RPMI8226 (cell line): ENCODE data around the gene DNAH10.
A peak's percentile ranks its signal among the peaks of the same experiment; 100 is the strongest.

Experiments used
- DNase-seq: peaks from one replicate; pipeline ENCODE4 v3.0.0-alpha.2; 2015

Gene DNAH10

DNA sequence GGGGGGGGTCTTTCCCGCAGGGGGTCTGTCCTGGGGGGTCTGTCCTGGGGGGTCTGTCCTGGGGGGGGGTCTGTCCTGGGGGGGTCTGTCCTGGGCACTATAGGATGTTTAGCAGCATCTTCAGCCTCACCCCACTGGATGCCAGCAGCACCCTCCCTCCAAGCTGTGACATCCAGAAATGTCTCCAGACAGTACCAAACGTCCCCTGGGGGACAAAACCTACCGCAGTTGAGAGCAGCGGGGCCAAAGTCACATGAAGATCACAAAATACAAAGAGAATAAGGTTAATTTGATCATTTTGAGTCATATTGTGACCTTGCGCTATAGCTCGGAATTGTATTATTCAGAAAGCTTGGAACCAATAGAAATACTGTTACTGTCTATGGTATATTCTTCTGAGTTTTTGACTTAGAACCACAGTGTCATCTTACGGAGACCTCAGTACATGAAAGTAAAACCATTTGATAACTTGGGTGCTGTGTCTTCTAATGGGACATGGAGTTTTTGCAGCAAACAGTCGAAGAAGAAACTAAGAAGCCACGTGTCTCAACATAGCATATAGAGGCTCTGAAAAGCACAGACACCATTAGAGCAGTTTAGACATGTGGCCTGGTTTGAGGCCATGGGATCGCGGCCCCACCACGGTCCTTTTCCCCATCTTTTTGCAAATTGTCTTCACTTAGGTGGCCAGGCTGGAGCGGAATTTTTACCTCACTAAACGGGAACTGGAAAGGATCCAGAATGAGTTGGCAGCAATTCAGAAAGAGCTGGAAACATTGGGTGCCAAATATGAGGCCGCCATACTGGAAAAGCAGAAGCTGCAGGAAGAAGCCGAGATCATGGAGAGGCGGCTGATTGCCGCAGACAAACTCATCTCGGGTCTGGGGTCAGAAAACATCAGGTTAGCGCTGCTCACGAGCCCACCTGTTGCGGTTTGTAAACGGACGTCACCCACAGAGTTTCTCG, 150.6 kb downstream of the DNAH10 start:
- no peak for DNase-seq

GRCh38 chr12:123914726-123915333, 152.7 kb downstream of the DNAH10 start:
- DNase-seq, result no peak

DNA sequence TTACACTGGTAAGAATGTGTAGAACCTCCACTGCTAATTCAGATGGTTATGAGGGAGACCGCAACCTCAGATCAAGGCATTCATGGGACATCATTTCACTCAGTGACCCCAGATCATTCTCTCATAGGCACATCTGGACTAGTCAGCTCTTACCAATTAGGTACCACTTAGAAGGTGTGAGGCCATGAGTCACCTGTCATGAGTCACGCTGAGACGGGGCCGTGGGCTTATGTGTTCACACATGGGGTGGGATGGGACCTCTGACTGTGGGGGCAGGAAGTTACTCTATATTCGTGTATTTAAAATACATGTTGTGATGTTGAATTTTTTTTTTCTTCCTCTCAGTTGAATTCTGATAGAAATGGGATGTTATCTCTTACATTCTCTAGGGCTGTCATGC, 154.6 kb downstream of the DNAH10 start:
- no peak for DNase-seq

DNA sequence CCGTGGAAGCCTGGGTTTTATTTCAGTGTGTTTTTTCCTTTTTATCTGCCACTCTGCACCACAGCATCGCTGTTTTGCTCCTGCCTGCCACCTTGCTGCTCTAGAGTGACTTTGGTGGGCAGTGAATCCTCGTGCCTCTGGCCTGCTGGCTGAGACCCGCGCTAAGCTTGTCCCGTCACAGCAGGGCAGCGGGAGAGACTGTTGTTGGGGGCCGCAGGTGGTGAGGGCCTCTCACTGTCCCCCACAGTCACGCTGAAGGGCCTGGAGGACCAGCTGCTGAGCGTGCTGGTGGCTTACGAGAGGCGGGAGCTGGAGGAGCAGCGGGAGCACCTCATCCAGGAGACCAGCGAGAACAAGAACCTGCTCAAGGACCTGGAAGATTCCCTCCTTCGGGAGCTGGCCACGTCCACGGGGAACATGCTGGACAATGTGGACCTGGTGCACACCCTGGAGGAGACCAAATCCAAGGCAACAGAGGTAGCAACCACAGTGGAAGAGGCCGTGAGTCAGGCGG, 155.3 kb downstream of the DNAH10 start:
- no peak for DNase-seq

DNA sequence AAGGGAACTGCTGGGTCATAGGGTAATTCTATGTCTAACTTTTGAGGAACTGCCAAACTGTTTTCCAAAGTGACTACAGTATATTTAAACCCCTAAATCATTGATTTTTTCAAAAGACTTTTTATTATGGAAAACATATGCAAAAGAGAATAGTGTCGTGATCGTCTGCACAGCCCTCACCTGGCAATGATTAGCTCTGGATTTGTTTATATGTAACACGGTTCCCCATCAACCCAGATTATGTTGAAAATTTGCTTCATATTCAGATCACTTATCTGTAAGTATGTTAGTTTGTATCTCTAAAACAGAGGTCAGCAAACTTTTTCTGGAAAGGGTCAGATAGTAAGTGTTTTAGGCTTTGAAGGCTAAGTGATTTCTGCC, 157.9 kb downstream of the DNAH10 start:
- no peak for DNase-seq

DNA sequence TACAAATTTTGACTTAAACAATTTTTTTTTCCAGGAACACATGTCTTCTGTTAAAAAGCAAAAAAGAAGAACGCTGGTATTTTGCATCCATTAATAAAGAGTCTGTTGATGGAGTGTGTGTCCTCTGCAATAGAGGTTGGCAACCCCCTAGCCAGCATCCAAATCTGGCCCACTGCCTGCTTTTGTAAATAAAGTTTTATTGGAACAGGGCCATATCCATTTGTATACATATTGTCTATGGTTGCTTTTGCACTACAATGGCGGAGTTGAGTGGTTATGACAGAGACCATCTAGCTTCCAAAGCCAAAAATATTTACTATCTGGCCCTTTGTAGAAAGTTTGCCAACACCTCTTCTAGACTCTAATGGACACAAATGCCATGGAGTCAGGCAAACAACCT, 160.9 kb downstream of the DNAH10 start:
- DNase-seq, result no peak

GRCh38 chr12:123923927-123924326, 161.8 kb downstream of the DNAH10 start:
- no peak for DNase-seq

GRCh38 chr12:123924539-123924938, 162.4 kb downstream of the DNAH10 start:
- no peak for DNase-seq

- DNase-seq, result peak; percentile 60
Measured at GRCh38 chr12:123928274-123928865, 166.3 kb downstream of the DNAH10 start.

DNA sequence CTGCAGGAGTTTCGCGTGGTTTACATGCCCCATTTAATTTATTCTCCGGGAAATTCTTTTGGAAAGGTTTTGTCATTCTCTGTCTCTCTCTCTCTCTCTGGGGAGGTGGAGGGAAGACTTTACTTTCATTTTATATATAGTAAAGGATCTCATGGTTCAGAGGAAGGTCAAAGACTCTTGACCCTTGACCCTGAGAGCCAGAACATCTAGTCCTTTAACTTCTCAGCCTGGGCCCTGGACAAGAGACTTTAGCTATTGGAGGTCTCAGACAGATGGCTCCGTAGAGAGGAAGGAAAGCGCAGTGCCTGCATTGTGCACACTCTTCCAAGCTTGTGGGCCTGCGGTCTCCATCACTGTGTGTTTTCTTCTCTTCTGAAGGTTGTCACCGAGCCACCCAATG, 166.8 kb downstream of the DNAH10 start:
- DNase-seq, result no peak

DNA sequence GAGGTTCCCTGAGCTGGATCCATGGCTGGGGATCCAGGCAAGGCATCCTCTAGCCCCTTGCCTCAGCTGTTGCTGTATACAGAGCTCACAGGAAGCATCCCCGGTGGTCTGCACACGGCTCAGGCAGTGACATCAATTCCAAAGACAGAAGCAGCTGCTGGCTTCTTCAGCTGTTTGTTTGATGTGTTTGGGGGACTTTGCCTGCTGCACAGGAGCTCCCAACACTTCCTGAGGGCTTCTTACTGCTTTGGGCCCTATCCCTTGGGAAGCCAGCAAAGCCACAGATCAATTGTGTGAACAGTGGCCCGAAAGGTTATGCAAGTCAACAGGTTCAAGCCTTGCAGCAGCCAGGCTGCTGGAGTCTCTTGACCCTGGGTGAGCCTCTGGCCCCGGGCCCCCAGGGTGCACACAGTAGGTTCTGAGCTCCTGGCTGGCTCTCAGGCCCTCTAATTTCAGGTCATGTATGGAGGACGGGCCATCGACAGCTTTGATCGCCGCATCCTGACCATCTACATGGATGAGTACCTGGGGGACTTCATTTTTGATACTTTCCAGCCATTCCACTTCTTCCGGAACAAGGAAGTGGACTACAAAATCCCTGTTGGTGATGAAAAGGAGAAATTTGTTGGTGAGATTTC, 168.0 kb downstream of the DNAH10 start:
- no peak for DNase-seq

DNA sequence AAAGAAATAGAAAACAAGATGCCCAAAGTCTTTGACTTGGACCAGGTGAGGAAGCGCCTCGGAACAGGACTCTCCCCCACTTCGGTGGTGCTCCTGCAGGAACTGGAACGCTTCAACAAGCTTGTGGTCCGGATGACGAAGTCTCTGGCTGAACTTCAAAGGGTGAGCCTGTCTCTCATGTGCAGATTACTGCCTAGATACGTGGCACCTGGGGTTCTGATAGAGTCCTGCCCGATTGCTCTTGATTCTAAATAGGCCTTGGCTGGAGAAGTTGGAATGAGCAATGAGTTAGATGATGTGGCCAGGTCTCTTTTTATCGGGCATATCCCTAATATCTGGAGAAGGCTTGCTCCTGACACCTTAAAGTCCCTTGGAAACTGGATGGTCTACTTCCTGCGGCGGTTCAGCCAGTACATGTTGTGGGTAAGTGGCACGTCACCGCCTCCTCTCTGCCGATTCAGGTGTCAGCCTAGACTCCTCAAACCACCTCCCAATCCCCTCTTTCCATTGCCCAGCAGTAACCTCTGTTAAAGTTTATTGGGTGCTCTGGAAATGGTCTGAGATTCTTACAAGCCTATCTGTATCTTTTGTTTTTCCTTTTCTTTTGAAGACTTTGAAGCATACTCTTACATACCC, 169.7 kb downstream of the DNAH10 start:
- DNase-seq, result no peak

DNA sequence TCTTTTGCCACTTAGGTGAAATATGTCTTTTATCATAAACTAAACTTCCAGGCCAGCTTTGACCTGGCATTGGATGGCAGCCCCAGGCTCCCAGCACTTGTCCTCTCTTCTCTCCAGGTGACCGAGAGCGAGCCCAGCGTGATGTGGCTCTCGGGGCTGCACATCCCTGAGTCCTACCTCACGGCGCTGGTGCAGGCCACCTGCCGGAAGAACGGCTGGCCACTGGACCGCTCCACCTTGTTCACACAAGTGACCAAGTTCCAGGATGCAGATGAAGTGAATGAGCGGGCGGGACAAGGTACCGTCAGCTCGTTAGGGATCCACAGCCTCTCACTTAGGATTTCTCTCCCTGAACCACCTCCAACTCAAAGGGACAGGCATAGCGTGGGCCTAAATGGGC, 171.1 kb downstream of the DNAH10 start:
- no peak for DNase-seq

GRCh38 chr12:123934016-123934620, 172.0 kb downstream of the DNAH10 start:
- DNase-seq, result no peak

DNA sequence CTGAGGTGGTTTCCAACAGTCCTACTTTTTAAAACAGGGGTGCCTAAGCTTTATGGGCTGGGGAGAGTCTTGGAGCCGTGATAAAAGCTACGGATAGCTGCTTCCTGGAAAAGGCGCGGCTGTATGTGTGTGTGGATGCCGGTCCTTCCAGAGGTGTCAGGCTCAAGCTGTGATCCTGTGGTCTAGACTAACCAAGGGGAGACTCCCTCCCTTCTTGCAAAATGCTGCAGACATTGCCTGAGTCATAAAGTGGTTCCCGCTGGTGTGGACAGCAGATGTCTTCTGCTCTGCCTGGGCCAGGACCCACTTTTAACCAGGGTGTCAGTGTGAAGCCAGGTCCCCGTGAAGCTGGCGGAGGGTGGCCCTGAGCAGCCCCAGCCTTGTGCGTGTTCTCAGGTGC, 172.7 kb downstream of the DNAH10 start:
- no peak for DNase-seq

DNA sequence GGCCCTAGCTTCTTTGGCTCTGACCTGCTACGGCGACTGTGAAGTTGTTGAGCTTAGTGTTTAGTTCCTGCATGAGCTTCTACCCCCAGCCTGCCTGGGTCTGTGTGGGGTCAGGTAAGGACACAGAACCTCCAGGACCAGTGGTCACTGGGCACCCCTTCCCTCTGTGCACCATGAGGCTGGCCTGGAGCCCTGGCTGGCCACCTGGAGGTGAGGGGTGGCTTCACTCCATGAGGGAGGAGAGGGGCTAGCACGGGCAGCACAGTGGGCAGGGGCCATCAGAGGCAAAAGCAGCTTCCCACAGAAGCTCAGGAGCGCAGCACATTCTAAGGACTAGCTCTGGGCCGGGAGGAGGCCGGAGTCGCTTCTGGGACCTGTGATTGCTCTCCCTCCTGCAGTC, 173.9 kb downstream of the DNAH10 start:
- DNase-seq, result no peak

GRCh38 chr12:123936471-123936870, 174.4 kb downstream of the DNAH10 start:
- DNase-seq, result no peak

GRCh38 chr12:123936956-123937706, 175.0 kb downstream of the DNAH10 start:
- DNase-seq, result no peak

GRCh38 chr12:123937707-123938591, 175.8 kb downstream of the DNAH10 start:
- DNase-seq, result peak; percentile 60

DNA sequence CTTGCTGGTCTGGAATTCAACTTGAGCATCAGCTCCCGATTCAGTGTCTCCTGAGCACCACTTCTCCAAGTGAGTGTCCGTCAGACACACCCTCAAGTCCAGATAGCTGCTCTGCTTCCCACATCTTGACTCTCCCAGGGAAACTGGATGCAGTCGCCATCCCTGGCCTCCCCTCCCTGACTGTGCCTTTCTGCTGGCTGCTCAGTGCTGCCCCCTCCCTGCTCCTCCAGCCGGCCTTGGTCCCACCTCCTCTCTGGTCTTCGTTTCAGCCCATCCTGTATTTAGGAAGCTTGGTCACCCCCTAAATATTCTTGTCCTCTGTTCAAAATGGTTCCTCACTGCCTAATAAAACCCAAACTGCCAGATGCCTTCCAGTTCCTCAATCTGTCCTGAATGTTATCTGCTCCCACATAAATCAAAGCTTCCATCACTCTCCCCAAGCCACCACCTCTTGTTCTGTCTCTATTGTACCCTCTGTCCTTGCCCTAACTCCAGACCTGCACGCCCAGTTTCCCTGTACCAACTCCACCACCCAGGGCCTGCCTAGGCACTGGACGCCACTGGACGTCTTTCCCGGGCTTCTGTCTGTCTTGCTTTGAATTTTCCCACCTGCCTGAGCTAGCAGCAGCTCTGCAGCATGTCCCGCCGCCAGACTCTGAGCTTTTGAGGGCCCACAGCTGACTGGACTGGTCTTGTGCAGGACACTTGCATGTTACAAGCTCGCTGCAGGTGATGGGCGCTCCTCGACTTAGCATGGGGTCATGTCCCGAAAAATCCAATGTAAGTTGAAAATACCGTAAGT, 176.8 kb downstream of the DNAH10 start:
- DNase-seq, result no peak
